Left kidney (tissue), 2 donors: ENCODE results near the gene SMLR1. TPM values are rescaled to one million over a fixed set of nuclear protein-coding genes. Genes with fewer than 3 reads are reported as not detected.
A peak's percentile ranks its signal among the peaks of the same experiment; 100 is the strongest.

Source experiments
- DNase-seq: peaks from one replicate; pipeline ENCODE4 v3.0.0-alpha.2; 2013
- polyA plus RNA-seq: library from polyadenylated mRNA; unstranded; fragments of 120-200 nt; gene quantifications from one replicate; pipeline ENCODE4 v1.2.1, GENCODE V29; 2013; ENCODE audit not compliant: insufficient read length

SMLR1 gene
- polyA plus RNA-seq, 1 donor = 1.9 TPM

GRCh38 chr6:130824978-130825694 is 2.1 kb upstream of the SMLR1 start:
- DNase-seq = no peak

- DNase-seq = no peak
These were observed 1.3 kb upstream of the SMLR1 start for GRCh38 chr6:130825772-130826441.

GRCh38 chr6:130826442-130827246 is 562 bp upstream of the SMLR1 start:
- no peak for DNase-seq

- DNase-seq = no peak
These were observed 2.2 kb downstream of the SMLR1 start for GRCh38 chr6:130829333-130829910.

GRCh38 chr6:130831607-130832006 is 4.4 kb downstream of the SMLR1 start:
- DNase-seq = peak; percentile 7

- no peak for DNase-seq
These were observed 6.4 kb downstream of the SMLR1 start for GRCh38 chr6:130833569-130833968.

GRCh38 chr6:130834482-130835251 is 7.5 kb downstream of the SMLR1 start:
- DNase-seq = no peak

GRCh38 chr6:130836055-130836640 is 8.9 kb downstream of the SMLR1 start:
- no peak for DNase-seq

- DNase-seq = no peak
These were observed 9.9 kb downstream of the SMLR1 start for GRCh38 chr6:130837067-130837466.

- no peak for DNase-seq
These were observed 11.1 kb downstream of the SMLR1 start for GRCh38 chr6:130838250-130838860.

GRCh38 chr6:130838951-130839350 is 11.7 kb downstream of the SMLR1 start:
- DNase-seq = no peak

- DNase-seq = no peak
These were observed 12.2 kb downstream of the SMLR1 start for GRCh38 chr6:130839379-130839778.

- DNase-seq = no peak
These were observed 12.8 kb downstream of the SMLR1 start for GRCh38 chr6:130840050-130840449.

GRCh38 chr6:130841128-130841728 is 14.0 kb downstream of the SMLR1 start:
- no peak for DNase-seq

- DNase-seq = peak; percentile 58
These were observed 16.5 kb downstream of the SMLR1 start for GRCh38 chr6:130843575-130844320.

- DNase-seq = no peak
These were observed 19.3 kb downstream of the SMLR1 start for GRCh38 chr6:130846501-130846900.

GRCh38 chr6:130847001-130847910 is 20.1 kb downstream of the SMLR1 start:
- DNase-seq = no peak

GRCh38 chr6:130848945-130849344 is 21.7 kb downstream of the SMLR1 start:
- no peak for DNase-seq

GRCh38 chr6:130849594-130849993 is 22.4 kb downstream of the SMLR1 start:
- no peak for DNase-seq
